Activated T-cell treated with anti-CD3 and anti-CD28 coated beads, Interleukin-2, amount 50 U/mL, for 4 hours (primary cell): Measurements from ENCODE around the gene PLSCR3. TPM values are rescaled to one million over a fixed set of nuclear protein-coding genes. Genes with fewer than 3 reads are reported as not detected.

Source experiments
- ATAC-seq, 2 donors: fragments of 200-7000 bp; cut with Tn5 transposase; one replicate each; pipeline ENCODE4 v1.10.0; 2021
- DNase-seq: peaks from one replicate; pipeline ENCODE4 v3.0.0-alpha.2; 2020
- H3K27me3 Mint-ChIP-seq: one replicate; pipeline ENCODE4 v1.8.0; 2021; ENCODE audit warnings: low read depth, mixed read lengths
- H3K36me3 Mint-ChIP-seq: one replicate; pipeline ENCODE4 v1.8.0; 2022; ENCODE audit warnings: mixed read lengths; ENCODE audit not compliant: insufficient read depth
- H3K4me1 Mint-ChIP-seq: one replicate; pipeline ENCODE4 v1.8.0; 2021; ENCODE audit warnings: low read depth, mixed read lengths
- H3K4me3 Mint-ChIP-seq: one replicate; pipeline ENCODE4 v1.8.0; 2021; ENCODE audit warnings: mild to moderate bottlenecking, moderate library complexity, mixed read lengths
- H3K9me3 Mint-ChIP-seq: one replicate; pipeline ENCODE4 v1.8.0; 2021; ENCODE audit warnings: mixed read lengths
- total RNA-seq, 3 donors: library from RNA; stranded (reverse); gene quantifications; one replicate each; pipeline ENCODE4 v1.2.1, GENCODE V29; 2021

Gene PLSCR3
- total RNA-seq, 3 donors from 2014 or later = 67.7 to 69.1 (median 68.9) TPM

DNA sequence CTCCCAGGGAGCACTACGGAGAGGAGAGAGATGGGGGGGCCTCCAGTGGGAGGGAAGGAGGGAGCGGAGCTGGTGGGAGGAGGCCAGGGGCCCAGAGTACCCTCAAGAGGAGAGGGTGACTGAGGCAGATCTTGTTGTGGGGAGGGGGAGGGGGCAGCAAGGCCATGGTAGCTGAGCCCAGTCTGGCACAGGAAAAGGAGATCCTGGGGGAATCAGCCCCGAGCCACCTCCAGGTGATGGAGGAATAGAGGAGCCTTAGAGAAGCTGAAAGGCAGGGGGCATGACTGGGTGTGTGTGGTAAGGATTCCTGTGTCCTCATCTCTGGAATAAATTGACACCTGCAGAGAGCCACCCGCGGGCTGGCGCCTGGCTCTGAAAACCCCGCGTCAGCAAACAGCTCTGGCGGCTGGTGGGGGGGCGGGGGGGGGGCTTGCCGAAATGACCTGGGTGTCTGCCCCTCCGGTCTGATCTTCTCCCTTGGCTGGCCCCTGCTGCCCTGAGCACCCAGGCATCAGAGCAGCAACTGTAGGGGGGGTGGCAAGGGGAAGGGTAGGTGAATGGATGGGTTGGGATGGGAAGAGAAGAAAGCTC is 12.0 kb upstream of the PLSCR3 start:
- Mint-ChIP-seq H3K9me3 (no peaks in the 10 kb centered on the region), H3K36me3 (no peaks in the 10 kb centered on the region), H3K4me1 (peaks cover 11% of the 10 kb centered on the region), H3K27me3 (no peaks in the 10 kb centered on the region), H3K4me3 (peak overlapping the region; percentile 67)
- ATAC-seq = no peak
- DNase-seq = no peak

DNA sequence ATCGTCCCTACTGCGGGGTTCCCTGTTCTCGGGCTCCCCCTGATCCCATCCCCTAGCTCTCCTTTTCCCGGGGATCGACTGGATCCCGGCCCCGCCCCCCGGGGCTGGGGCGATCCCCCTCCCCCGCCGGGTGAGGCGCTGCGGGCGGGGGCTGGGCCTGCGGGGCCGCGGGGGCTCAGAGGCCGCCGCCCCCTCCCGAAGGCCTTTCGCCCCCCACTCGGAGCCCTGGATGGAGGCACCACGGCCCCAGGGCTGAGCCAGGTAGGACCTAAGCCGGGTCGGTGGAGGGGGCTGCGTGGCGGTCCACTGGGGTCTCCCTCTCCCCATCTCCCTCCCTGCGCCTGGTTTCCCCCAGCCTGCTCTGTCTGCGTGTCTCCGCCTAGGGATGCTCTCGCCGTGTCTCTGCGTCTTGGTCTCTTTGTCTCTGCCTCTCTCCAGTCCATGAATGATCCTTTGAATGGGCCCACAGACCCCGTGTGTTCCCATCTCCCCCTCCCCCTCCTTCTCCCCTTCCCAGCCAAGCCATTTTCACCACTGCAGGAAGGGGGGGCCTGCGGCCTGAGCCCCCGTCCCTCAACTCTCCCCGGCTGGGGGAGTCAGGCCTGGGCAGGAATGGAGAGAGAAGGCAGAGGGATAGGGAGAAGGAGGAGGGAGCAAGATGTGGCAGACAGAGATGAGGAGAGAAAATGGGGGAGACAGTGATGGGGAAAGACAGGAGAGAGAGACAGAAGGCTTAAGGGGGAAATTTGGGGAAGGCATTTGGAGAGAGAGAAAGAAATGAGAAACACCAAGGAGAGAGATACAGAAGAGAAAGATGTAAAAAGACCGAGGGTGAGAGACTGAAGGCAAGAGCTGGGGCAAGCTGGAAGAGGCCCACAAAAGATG is 11.3 kb upstream of the PLSCR3 start:
- Mint-ChIP-seq H3K4me3 (peak overlapping the region; percentile 76), H3K36me3 (no peaks in the 10 kb centered on the region), H3K27me3 (no peaks in the 10 kb centered on the region), H3K4me1 (peaks cover 11% of the 10 kb centered on the region), H3K9me3 (no peaks in the 10 kb centered on the region)
- DNase-seq = no peak
- no peak for ATAC-seq

DNA sequence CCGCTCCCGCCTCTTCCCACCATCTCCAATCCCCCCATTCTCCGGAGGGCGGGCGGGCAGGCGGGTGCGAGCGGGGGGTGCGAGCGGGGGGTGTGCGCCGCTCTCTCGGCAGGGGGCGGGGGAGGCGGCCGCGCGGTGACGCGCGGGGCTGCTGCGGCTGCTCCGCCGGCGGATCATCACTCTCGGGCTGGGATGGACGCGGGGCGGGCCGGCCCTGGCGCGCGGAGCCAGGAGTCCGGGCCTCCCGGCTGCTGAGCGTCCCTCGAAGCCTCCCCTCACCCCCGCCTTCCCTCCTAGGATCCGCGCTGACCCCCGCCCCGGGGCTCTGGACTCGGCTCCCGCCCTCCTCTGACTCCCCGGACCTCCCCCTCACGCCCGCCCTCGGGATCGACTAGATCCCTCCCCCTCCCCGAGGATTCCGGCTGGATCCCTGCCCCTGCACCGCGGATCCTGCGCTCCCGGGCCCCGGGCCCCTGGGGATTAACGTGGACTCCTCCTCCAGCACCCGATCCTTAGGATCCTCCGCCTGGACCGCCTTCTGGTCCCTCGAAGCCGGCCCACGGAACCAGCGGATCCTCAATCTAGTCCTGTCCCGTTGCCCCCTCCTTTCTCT is 10.5 kb upstream of the PLSCR3 start:
- H3K9me3 Mint-ChIP-seq = no peaks in the 10 kb centered on the region
- H3K27me3 Mint-ChIP-seq = no peaks in the 10 kb centered on the region
- H3K4me3 Mint-ChIP-seq = peak overlapping the region; percentile 93
- peaks cover 11% of the 10 kb centered on the region for H3K4me1 Mint-ChIP-seq
- H3K36me3 Mint-ChIP-seq = no peaks in the 10 kb centered on the region
- DNase-seq = peak; percentile 64
- ATAC-seq = peak; percentile 56 to 62

DNA sequence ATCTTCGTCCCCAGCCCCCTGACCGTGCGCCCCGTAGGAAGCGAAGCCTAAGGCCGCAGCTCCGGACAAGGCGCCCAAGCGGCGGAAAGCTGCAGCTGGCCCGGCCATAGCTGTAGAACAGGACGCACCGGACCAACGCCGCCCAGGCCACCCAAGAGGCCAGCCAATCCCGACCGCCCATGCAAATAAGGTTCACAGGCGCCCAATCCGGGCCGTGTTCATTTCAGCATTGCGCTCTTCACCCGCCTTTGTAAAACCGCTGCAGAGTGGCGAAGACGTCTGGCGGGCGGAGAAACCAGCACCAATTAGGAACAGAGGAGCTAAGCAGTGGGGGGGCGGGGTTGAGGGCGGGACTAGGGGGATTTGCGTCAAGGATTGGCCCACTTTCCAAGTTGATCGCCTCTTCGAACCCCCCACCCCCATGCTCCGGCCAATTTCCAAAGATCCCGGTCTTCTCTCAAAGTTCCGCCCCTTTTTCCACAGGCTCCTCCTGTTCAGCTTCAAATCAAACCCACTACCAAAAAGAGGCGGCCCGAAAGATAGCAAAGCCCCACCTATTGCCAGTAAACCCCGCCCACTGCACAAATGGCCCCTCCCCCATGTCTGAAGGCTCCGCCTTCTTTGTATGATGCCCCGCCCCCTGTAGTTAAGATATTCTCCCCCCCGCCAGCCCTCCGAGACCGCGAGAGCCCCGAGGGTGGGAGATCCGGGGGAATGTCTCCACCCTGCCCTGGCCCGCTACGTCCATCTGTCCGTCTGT is 9.8 kb upstream of the PLSCR3 start, which contains the start of gene TMEM256:
Gene TMEM256, minus strand, starts transcription at position 121 of the 760 bp plus-strand sequence. Its CDS starts 13 bp downstream, at position 108.
- H3K4me1 Mint-ChIP-seq = peaks cover 13% of the 10 kb centered on the region
- ATAC-seq = peak; percentile 91 to 94
- H3K36me3 Mint-ChIP-seq = no peaks in the 10 kb centered on the region
- peak; percentile 90 for DNase-seq
- H3K27me3 Mint-ChIP-seq = no peaks in the 10 kb centered on the region
- H3K9me3 Mint-ChIP-seq = no peaks in the 10 kb centered on the region
- H3K4me3 Mint-ChIP-seq = peak within 1 kb of the TSS; percentile 93

DNA sequence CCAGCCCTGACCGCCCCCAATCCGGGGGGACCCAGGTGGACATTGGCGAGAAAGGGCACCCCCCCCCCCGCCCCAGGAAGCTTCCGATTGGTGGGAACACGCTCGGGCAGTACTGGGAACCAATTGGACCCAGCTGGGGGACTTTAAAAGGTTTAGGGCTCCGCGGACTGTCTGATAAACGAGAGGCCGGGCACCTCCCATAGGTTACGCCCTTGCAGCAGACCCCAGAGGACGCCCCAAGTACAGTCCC is 9.3 kb upstream of the PLSCR3 start:
- peak overlapping the region; percentile 93 for H3K4me3 Mint-ChIP-seq
- H3K9me3 Mint-ChIP-seq = no peaks in the 10 kb centered on the region
- H3K36me3 Mint-ChIP-seq = no peaks in the 10 kb centered on the region
- peaks cover 13% of the 10 kb centered on the region for H3K4me1 Mint-ChIP-seq
- no peaks in the 10 kb centered on the region for H3K27me3 Mint-ChIP-seq
- DNase-seq (no peak), ATAC-seq (no peak)

DNA sequence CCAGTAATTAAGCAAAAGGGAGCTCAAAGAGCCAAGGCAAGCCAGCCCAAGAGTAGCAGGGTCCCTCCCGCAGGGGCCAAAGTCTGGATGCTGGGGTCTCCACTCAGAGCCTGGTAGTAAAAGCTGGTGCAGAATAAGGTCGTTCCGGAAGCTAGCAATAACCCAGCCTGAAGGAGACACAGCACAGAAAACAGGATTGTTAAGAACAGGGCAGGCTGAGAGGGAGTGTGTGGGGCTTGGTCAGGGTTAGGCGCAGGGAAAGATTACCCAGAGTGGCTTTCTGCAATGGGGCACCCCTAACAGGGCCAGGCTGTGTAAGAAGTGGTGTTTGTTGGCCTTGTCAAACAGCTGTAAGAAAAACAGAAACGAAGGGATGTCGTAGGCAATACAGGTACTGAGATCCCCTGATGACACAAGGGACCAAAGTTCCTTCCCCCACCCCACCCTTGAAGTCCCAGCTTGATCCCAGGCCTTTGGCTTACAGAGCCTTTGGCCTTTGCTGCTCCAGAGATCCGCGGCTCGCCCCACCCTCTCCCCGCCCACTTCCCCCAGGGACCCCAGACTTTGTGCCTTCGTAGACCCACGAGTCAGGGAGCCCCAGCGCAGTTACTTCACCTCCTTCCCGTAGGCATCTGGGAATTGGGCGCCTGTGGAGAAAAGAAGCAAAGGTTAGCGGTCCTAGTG is 8.9 kb upstream of the PLSCR3 start:
- no peak for DNase-seq
- no peak for ATAC-seq
- peak overlapping the region; percentile 93 for H3K4me3 Mint-ChIP-seq

DNA sequence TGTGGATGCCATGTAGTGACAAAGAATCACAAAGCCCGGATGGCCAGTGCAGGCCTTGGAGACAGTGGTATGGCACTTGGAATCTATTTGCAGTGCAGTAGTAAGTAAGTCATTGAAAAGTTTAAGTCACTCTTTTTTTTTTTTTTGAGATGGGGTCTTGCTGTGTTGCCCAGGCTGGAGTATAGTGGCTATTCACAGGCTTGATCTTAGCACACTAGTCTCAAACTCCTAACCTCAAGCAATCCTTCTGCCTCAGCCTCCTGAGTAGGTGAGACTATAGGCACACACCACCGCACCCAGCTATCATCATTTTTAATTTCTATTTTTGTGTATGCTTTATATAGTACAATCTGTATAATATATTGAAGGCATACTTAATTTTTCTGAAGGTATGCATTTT is 4.3 kb upstream of the PLSCR3 start:
- Mint-ChIP-seq H3K27me3 (no peaks in the 10 kb centered on the region), H3K9me3 (no peaks in the 10 kb centered on the region), H3K4me3 (no peak overlapping the region), H3K36me3 (no peaks in the 10 kb centered on the region), H3K4me1 (peaks cover 15% of the 10 kb centered on the region)
- DNase-seq = no peak
- ATAC-seq = no peak

More for the DNA sequence above, 8.9 kb upstream of the PLSCR3 start:
- Mint-ChIP-seq H3K27me3 (no peaks in the 10 kb centered on the region), H3K4me1 (peaks cover 13% of the 10 kb centered on the region), H3K9me3 (no peaks in the 10 kb centered on the region), H3K36me3 (no peaks in the 10 kb centered on the region)

DNA sequence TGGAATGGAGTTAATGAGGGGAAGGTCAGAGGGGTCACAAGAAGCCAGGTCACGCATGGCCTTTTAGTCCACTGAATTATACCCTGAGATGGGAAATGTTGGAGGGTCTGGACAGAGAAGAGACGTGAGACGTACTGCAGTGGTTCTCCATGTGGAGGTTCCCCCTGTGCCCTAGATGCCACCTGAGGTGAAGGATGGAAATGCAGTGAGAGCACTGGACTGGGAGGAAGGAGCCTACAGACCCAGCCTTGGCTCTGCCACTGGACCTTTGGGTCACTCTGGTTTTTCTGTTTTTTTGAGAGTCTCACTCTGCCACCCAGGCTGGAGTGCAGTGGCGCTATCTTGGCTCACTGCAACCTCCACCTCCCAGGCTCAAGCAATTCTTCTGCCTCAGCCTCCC is 1.8 kb upstream of the PLSCR3 start:
- Mint-ChIP-seq H3K36me3 (peaks cover 5% of the 10 kb centered on the region), H3K4me1 (peaks cover 26% of the 10 kb centered on the region), H3K9me3 (no peaks in the 10 kb centered on the region), H3K27me3 (no peaks in the 10 kb centered on the region), H3K4me3 (peak overlapping the region; percentile 1)
- DNase-seq = no peak
- no peak for ATAC-seq

DNA sequence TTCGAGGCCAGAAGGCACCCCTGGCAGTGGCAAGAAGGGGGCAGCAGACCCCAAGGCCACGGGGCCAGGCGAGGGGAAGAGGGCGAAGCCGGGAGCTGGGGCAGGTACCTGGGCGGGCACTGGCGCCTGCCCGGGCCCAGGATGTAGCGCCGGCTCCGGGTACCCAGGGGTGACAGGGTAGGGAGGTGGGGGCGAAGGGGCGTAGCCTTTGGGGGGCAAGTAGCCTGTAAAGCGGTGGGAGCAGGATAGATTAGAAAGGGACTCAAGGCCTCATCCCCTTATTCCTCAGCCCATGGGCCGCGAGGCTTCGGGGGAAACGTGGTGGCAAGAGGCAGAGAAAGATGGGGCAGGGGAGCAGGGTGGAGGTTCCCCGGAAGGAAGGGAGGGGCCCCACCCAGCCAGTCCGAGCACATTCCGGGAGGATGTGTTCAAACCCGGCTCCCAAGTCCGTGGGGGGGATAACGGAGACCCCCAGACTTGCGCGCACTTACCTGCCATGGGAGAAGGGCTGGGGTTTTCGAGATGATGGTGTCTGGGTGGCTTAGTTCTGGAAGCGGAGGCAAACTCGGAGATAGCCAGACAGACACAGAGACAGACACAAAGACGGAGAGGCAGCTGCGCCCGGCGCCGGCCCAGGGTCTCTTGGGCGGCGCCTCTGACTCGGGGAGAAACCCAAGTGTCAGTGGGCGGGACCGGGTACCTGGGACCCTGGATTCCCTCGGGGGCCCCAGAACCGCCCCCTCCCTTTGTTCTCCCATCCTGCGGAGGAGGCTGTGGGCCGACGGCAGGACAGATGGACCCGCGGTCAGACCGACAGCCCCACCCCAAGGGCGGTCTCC is 493 bp downstream of the PLSCR3 start:
- Mint-ChIP-seq H3K9me3 (no peaks in the 10 kb centered on the region), H3K27me3 (no peaks in the 10 kb centered on the region), H3K4me1 (peaks cover 29% of the 10 kb centered on the region), H3K4me3 (peak overlapping the region; percentile 92), H3K36me3 (peaks cover 14% of the 10 kb centered on the region)
- peak; percentile 57 for DNase-seq
- ATAC-seq = peak; percentile 55 to 57

DNA sequence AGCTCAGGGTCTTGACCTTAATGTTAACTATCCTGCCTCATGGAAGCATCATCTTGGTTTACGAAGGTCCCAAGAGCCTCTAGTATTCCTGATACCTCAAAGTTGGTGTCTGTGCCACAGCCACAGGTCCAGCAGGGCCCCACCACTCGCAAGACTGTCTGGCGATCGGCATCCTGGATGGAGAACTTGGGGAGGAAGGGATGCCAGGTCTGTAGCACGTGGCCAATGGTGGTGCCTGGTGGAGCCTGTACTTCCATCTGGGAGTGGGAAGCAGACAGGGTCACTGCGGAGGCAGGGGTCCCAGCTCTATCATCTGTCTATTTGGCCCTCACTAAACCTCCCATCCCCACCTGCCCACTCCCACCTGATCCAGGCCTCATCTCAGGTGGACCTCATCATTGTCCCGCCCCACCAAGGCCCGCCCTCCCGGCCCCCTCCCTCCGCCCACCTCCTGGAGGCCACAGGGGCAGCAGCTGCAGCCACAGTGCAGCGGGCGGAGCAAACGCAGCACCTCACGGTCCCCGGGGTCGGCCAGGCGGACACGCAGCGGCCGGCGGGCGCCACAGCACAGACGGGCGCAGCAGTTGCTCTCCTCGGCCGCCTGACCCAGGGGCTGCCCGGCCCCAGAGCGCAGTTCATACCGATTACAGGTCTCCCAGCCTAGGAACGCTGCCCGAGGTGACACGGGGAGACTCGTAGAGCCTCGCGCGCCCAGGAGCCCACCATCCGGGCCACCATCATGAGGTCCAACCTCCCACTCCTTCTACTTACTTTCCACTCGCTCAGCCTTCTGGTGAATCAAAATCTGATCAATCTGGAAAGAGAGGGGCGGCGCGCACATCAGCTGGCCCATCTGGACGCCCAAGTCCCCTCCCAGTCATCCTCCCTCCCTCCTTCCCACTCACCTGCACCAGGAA is 1.4 kb downstream of the PLSCR3 start:
- H3K36me3 Mint-ChIP-seq = peaks cover 14% of the 10 kb centered on the region
- DNase-seq = no peak
- no peak for ATAC-seq
- H3K4me3 Mint-ChIP-seq = peak overlapping the region; percentile 92
- H3K9me3 Mint-ChIP-seq = no peaks in the 10 kb centered on the region
- H3K27me3 Mint-ChIP-seq = no peaks in the 10 kb centered on the region
- H3K4me1 Mint-ChIP-seq = peaks cover 29% of the 10 kb centered on the region

DNA sequence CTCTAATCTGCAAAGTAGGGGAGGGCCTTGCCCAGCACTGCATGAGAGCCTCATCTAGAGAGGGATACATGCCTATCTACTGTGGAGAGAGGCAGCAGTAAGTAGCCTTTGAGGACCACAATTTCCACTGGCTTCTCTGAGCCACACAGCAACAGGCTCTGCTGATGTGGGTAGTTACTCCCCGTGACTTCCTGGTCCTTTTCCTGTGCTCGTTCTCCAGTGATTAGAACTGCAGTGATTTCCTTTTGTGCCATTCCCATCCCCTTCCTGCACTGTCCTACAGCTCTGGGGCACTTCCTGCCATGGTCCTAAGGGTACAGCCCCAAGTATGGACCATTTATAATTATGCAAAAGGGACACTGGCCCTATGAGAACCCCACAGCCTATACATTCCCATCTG is 3.0 kb downstream of the PLSCR3 start:
- Mint-ChIP-seq H3K9me3 (no peaks in the 10 kb centered on the region), H3K4me1 (peaks cover 29% of the 10 kb centered on the region), H3K36me3 (peaks cover 14% of the 10 kb centered on the region), H3K27me3 (no peaks in the 10 kb centered on the region), H3K4me3 (no peak overlapping the region)
- no peak for ATAC-seq
- DNase-seq = no peak
